TTC549 (cell line): ENCODE results near the gene DNM3.

Experiments
- FAIRE-seq: peaks from 2 replicates; lab custom pipeline; 2012; peaks lifted over from hg19 to GRCh38; lab: Jason Lieb, UNC

Gene DNM3

DNA sequence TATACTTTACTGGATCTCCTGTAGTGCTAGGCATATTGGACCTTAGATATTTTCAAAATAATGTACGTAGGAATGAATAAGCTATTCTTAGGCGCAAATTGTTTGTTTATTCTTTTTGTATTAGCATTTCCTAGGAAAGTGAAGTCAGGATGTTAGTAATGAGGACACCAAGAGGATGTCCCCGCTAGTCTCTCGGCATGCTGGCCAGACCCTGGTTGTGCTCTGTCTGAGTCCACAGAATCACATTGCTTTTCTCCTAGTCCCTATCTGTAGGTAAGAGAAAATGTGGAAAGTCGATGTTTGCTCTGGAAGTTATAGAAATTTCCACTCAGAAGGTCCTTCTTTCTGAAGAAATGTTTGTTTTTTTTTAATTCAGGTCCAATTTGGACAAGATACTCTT, 31.1 kb downstream of the DNM3 start:
- no peak for FAIRE-seq

DNA sequence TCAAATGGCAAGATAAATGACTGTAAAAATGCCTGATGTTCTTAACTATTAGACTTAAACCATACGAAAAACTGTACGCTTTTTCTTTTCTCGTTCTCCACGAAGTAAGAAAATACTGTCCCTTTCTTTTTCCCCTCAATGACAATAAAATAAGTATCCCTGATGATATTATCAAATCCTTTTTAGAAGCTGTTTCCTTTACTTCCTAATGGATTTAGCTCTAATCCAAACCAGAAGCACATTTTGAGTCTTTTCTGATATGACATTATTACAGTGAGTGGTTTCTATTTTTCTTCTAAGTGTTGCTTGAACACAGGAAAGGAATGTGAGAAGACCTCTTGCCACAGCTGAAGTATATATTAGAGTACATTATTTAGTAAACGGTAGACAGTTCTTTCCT, 32.4 kb downstream of the DNM3 start:
- FAIRE-seq, result no peak

DNA sequence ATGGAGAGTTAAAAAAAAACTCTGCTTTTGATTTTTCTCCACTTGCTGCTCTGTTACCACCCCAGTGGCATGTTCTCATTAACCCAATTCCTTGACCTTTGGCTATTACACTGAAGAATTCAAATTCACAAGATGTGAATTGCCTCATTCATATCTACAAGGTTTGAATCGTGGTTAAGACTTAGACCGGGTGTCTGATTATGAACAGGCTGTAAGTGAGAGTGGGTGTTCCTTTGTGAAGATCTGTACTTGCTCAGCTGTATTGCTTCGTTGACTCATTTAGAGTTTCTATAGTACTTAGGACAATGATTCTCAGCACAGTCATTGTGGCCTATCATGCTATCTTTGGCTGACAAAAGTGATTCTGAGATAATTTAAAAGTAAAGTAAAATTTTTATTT, 36.4 kb downstream of the DNM3 start:
- FAIRE-seq, result no peak

DNA sequence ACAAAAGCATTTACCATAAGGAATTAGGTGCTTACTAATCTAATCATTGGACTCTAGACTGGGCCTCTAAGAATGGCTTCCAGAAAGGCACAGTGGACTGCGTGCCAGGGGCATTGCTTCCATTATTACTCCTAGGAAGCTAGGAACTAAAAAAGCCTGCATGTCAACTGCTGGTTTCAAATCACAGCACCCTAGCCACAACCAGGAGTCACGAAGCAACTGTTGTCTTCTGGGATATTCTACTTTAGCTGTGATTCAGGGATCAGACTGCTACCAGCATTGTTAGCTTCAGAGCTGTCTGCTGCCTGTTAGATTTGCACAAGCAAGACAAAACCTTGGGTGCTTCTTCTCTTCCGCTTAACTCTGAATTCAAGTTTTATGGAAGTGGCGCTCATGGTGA, 38.3 kb downstream of the DNM3 start:
- no peak for FAIRE-seq

DNA sequence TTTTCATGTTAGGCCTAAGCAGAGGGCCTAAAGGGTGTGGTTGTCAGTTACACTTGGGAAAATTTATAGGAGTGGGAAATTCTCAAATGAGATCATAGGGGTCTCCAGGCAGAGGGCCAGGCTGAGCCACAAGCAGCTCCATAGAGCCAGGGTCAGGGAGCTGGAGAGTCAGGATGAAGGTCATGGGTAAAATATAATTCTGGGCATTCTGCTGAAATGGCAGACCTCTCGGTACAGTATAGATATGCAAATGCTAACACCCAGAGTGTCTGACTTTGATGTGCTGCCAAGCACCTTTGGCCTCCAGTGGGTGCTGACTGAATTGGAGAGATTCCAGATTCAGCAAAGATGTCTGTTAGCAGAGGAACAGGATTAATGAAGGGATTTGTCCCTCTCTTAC, 40.1 kb downstream of the DNM3 start:
- FAIRE-seq, result no peak

DNA sequence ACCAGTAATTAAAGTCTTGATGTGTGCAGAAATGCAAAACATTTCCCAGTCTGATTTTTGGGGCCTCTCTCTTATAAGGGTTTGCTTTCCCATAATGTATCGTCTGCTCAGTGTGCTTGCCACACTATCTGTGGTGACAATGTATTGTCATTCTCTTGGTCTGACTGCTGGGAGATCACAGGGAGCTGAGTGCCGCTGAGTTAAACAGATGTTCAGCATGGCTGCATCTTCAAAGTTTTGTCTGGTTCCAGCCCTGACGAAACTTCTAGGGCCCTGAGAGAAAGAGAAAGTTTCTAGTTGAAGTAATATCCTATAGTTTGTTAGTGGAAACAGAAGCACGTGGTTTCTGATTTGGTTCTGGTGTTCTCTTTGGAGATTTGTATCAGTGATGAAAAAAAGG, 42.6 kb downstream of the DNM3 start:
- FAIRE-seq, result no peak

DNA sequence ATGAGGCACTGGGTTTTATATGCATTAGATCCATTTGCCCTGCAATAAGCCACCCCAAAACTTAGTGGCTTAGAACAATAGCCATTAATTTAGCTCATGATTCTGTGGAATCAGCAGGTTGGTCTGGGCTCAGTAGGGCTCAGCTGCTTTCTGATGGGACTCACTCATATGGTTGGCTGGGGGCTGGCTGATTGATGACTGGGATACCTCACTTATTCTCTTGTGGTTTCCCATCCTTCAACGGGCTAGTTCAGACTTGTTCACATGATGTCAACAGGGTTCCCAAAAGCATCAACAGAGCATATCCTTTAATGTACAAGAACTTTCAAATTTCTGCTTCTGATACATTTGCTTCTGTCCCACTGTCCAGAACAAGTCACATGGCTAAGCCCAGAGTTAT, 43.2 kb downstream of the DNM3 start:
- no peak for FAIRE-seq

DNA sequence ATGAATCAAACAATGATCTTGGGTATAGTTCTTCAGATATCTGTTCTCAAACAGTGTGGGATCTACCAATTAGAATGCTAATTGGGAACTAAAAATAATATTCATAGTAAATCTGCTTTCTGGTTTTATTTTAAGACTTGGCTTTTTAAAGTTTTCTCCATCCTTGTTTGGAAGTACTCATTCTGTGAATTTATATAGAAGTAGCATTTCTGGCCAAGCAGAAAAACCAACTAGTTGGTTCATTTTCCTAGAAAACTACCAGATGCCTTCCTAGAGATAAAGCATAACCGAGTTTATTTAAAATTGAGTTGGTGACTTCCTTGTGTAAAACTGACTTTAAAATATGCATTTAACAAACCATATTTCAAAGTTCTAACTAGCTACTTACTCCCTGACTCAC, 48.8 kb downstream of the DNM3 start:
- FAIRE-seq, result peak; percentile 65

DNA sequence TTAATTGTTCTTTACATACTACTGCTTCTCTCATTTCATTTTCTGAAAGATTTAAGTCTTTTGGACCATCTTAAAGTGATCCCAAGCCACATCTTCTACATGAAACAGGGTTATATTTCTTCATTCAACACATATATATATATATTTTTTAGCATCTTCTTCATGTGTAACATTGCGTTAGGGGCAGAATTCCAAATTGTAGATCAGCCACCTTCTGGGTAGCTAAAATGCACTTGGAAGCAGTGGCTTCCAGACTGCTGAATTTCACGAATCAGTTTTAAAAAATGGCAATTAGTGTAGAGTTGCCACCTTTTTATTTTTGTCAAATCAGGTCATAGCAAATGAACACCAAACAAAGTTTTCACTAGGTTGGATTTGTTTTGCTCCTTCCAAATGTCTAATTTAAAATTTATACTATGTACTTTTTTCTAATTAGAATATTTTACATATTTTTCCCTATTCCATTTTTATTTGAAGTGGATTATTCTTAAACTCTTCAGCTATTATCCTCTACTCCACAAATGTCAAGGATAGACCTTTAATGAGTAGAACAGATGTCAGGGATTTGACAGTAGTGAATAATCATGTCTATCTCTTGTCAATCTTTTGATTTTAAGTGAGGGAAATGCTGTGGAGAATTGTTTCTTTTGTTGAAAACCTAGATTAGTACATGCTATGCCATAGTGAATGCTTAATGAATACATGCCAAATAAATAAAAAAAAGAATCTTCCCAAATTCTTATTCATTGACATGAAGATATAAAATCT, 55.8 kb downstream of the DNM3 start:
- FAIRE-seq, result no peak

DNA sequence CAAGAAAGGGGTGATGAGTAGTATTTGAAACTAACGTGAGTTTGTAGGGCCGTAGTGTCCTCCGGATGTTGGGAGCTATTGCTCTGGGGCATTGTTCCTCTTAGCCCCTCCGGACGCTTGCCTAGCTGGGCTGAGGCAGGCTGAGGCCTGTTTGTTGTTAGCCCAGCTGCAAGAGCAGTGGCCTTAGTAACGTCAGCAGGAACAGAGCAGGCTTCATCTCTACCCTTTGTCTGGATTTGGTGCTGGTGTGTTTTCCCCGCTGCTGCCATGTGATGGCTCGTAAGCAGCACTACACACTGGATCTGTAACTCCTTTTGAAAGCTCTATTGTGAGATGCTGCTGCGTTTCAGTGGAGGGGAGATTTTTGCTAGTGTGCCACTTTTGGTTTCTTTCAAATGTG, 57.6 kb downstream of the DNM3 start:
- no peak for FAIRE-seq

DNA sequence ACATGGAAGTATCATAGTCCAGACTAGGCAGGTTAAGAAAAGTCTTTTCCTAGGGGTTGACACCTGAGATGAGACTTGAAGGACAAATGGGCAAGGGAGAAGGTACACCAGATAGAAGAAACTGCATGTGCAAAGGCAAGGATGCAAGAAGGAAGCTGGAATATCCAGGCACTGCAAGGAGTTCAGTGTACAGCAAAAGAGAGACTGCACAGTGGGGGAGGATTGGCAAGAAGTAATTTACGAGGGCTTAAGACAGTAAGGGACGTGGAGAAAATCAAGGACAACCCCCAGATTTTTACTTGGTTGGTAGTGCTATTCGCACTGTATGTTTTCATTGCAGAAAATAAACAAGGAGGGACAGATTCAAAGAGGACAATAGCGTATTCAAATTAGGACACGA, 58.5 kb downstream of the DNM3 start:
- no peak for FAIRE-seq

DNA sequence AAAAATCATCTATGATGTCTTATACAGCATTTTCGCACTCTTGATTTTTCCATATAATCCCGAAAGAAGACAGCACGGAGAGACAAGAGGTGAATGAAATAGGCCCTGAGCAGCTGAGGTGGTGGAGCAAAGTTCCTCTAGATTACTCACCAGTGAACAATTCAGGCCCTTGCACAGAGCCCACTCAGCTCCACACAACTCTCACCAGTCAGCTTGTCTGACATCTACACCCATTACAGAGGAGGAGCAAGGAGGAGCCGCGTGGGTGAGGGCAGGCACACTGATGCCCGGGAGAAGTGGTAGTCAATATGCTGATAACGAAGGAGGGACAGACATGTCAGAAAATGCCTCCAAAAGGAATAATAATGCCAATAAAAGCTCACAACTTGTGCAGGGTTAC, 59.9 kb downstream of the DNM3 start:
- no peak for FAIRE-seq

DNA sequence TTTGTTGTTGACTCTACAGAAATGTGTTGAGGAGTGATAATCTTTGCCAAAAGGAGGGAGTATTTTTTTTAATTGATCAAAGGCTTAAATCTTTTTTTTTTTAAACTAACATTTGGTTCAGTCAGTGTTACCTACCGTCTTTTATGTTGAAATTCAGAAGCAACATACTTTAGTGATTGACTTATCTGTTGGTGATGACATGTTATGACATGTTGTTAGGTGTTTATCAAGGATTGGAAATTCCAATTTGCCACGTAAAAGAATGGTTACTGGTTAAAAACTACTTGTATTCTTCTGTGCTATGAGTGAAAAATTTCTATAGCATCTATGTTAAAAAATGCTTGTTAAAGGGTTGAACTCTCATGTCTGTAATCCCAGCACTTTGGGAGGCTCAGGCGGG, 61.2 kb downstream of the DNM3 start:
- FAIRE-seq, result no peak

DNA sequence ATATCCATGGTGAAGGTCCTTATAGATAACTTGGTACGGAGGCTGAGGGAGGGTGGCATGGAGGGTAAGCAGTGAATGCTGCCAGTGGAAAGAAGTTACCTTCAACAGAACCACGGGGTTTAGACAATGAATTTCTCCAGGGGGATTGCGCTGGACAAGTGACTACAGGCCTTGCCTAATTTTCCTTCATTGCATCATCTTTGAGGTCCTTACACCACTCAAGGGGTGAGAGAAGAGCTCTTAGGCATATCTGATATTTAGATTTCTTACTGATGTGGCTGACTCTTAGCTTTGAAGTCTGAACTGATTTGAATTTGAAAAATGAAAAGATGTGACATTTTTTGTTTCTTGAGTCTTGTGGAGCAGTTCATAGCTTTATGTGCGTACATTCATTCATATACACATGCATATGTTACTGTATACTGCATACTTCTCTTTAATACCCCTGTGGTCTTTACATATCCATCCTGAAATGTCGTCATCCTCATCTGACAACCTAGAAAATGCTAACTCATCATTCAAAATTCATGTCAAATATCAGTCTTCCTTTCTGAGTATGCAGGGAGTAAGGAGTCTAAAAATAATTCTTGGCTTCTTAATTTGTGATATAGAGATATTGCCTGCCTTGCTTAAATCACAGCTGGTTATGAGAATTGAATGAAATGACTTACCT, 63.6 kb downstream of the DNM3 start:
- no peak for FAIRE-seq

DNA sequence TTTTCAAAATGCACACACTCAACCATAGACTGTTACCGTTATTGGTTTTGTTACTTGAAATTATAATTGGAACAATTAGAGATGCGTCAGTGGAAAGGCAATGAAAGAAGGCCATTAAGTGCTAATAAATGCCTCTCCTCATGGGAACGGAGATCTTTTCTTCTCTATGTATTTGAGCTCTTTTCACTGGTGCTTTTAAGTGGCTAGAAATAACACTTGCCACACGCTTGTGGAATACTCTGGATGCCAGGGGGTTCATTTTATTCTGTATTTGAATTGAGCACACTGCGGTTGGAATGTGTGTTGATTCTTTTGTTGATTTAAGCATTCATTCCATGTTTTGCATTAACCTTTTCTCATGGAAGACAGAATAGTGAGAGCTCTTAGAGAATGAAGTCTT, 68.4 kb downstream of the DNM3 start:
- no peak for FAIRE-seq

DNA sequence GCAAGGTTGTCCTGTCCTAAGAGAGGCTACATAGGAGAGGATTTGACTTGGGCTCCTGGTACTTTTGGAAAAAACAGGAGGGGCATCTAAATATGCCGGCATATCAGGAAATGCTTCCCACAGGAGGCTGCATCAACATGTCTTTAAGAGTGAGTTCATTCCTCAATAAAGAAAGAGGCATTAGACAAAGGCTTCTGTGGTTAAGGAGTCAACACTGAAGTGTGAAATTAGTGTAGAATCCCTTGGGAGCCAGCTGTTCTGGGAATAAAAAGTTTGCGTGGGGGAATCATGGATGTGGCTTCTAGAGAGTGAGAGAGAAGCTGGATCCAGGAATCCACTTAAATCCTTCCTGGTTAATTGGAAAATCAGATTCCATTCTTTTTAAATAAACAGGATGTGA, 69.5 kb downstream of the DNM3 start:
- no peak for FAIRE-seq

DNA sequence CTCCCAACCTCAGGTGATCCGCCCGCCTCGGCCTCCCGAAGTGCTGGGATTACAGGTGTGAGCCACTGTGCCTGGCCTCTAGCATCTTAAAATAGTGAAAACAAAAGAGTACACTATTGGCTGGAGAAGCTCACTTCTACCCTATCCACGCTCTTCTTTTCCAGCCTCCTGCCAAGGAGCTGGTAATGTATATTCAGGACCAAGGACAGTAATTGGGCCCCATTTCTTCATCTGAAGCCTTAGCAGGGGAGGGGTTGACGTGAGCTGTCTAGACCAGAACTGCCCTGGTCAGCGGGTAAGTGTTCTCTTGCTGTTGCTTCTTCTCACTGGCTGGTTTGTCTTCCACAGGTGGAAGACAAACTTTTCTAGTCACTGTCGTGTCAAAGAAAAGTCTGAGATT, 70.2 kb downstream of the DNM3 start:
- no peak for FAIRE-seq

DNA sequence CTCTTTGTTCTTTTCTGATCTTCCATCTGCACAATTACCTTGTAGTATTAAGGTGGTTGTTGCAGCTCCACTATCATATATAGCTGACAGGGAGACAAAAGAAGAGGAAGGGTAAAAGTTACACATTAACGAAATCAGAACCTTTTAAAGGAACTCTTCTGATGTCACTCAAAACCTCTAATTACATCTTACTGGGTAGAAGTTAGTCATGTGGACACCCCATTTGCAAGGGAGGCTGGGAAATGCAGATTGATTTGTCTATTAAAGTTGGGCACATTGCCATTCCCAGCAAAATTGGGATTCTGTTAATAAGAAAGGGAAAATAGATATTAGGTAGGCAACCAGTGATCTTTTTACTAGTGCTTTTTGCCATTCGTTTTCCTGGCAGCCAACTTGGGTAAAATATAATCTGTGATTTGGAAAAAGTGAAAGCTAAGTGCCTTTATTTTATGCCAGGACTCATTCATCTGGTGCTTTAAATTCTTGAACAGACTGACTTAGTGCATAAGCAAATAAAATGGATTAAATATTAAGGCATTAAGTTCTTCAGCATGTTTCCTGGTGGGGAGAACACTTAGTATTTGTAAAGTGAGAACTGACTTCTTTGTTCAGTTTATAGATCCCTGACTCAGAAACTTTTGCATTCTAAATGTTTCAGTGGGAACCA, 71.3 kb downstream of the DNM3 start:
- FAIRE-seq, result no peak

DNA sequence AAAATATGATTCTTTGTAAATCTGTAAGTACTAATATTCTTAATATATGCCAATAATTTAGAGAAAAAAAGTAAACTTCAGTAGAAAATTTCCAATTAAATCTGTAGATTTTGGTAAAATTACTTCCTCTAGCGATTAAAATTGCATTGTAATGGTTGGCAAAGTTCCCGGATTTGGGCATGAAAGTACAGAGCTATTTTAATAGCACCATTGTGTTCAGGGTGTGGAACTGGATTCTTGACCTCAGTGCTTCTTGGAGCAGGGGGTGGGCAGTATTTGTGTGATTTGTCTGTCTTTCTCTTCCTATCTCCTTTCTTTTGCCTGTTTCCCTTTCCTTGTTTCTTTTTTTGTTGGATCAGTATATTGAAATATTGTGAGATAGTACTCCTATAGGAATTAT, 72.1 kb downstream of the DNM3 start:
- FAIRE-seq, result no peak

DNA sequence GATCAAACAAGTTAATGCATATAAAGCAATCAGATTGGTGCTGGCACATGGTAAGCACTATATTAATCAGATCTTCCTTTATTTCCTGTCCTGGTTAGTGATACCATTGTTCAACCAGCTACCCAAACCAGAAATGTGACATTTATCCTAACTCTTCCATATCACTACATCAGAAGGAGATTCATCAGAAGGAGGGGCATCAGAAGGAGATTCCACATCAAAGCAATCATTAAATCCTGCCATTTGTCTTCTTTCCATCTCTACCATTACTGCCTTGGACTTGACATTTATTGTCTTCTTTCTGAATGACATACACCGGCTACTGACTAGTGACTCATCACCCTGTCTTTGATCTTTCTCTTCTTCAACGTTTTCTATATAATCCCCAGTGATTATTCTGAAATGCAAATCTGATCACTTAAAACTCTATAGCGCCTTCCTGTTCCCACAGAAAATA, 75.0 kb downstream of the DNM3 start:
- no peak for FAIRE-seq

DNA sequence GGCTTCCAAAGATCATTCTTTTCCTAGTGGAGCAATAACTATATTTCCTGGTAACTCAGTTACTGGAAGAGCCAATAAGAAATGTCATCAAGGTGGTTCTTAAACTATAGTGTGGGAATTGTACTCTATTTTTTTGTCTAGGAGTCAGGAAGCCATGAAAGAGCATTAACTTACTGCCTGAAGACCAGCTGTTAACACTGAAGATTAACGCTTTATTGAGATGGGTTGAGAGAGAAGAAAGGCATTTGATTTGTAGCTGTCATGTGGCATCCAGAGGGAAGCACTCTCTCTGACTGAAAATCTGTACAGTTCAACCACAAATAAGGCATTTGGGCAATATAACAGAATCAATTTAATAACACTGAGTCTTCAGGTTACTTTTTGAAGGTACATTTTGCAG, 76.0 kb downstream of the DNM3 start:
- FAIRE-seq, result no peak

DNA sequence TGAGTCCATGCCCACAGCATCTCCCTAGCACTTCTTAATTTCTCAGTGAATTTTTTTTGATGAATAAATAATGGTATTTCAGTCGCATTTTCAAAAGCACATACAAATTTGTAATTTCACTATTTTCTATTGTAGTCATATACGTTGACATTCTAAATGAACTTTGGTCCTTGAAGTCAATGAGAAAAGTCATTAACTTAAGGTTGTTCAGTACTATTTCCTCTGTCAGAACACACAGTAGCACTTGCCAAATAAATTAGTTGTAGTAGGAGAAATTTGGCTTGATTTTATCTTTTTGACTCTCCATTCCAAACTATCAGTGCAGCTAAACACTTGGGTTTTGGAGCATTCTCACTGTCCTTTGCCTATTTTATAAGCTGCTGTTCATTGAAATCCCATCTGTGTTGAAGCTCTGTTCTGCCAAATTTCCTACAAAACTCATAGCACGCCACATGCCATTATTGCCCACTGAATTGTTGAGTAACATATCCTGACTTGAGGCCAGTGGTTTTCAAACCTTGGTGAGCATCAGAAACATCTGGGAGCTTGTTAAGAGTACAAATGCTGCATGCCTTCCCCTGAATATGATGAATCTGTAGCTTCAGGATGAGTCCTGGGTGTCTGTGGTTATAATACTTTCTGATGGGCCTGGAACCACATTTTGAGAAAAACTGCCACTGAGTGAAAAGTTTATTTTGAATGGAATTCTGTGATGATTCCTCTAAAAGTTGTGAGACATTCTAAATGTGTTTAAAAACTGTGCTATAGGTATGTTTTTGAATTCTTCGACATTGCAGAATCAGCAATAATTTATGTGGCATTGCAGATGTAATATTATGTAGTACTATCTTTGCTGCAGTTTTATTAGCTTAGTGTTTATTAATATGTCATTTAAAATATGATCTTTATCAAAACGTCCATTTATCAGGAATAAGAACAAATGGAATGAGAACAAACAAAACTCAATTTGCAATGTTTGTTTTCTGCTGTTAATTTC, 78.9 kb downstream of the DNM3 start:
- FAIRE-seq, result peak; percentile 28
